Erythroblast (primary cell): ENCODE measurements around the gene SUN3.
A peak's percentile ranks its signal among the peaks of the same experiment; 100 is the strongest.
"Not testable (repeated sequence)": the region's sequence is repeated elsewhere in the genome, so short reads cannot be mapped to it uniquely, and the experiment has no call there.

Source experiments
- DNase-seq, 2 experiments: peaks; one replicate each; lab custom pipeline; 2025; lab: John Stamatoyannopoulos, UW
- GATA1 ChIP-seq: IDR thresholded peaks from 2 replicates; pipeline ENCODE4 v1.6.1; 2011; ENCODE audit warnings: low read depth, mild to moderate bottlenecking, control low read depth, low read length, moderate library complexity
- POLR2A ChIP-seq: IDR thresholded peaks from 2 replicates; pipeline ENCODE4 v1.6.1; 2011; ENCODE audit warnings: mild to moderate bottlenecking, low read length

The SUN3 gene

GRCh38 chr7:48006866-48007265, 22.0 kb downstream of the SUN3 start:
- TF ChIP-seq GATA1 (no peak), POLR2A (no peak)
- DNase-seq: no peak

GRCh38 chr7:48004638-48005037, 24.3 kb downstream of the SUN3 start:
- DNase-seq: no peak
- no peak for TF ChIP-seq POLR2A
- TF ChIP-seq GATA1: no peak

DNA sequence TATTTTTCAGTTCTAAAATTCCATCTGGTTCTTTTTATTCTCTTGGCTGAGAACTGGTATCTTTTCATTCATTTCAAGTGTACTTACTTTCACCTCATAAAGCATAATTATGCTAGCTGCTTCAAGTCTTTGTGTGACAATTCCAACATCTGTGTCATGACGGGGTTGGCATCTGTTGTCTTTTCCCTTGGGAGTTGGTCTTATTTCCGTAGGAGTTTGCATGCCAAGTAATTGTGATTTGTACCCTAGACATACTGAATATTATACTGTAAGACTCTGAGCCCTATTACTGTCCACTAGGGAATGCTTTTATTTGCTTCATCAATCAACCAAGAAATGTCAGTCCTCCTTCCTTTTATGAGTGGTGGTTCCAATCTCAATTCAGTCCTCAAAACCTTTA, 24.9 kb downstream of the SUN3 start:
- no peak for DNase-seq
- TF ChIP-seq GATA1 (no peak), POLR2A (no peak)

DNA sequence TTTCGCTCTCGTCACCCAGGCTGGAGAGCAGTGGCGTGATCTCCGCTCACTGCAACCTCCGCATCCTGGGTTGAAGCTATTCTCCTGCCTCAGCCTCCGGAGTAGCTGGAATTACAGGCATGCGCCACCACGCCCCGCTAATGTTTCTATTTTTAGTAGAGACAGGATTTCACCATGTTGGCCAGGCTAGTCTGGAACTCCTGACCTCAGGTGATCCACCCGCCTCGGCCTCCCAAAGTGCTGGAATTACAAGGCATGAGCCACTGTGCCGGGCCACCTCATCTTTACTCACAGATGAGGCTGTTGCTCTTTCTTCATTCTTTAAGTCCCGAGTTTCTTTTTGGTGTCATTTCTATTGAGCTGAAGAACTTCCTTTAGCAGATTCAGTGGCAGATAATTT, 28.7 kb downstream of the SUN3 start:
- not testable (repeated sequence) for DNase-seq

DNA sequence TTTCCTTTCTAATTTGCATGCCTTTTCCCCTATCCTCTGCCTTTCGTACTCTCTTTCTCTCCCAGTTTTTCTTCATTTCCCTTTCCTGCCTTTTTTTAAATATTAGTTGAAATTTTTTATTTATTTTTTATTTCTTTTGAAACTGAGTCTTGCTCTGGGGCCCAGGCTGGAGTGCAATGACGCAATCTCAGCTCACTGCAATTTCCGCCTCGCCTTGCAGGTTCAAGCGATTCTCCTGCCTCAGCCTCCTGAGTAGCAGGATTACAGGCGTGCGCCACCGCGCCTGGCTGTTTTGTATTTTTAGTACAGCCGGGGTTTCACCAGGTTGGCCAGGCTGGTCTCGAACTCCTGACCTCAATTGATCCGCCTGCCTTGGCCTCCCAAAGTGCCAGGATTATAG, 29.5 kb downstream of the SUN3 start:
- TF ChIP-seq POLR2A (no peak), GATA1 (no peak)
- DNase-seq: no peak

DNA sequence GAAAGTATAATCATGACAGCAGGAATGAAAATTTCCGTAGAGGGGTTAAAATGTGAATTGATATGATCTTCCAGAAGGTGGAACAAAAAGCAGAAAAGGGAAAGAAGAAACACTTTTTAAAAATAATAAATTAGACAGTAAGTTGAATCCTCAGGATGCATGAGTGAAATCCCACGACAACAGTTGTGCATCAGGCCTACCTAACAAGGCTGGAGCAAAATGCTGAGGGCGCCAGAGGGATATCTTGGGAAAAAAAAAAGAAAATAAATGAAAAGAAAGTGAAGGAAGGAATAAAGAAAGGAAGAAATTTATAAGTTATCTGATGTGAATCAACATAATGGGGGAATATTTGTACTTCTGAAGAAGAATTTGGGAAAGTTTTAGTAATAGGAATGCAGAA, 36.5 kb downstream of the SUN3 start:
- no peak for DNase-seq
- TF ChIP-seq POLR2A: no peak
- no peak for TF ChIP-seq GATA1

GRCh38 chr7:47991741-47992311, 37.1 kb downstream of the SUN3 start:
- peak; percentile 38 for TF ChIP-seq POLR2A
- no peak for TF ChIP-seq GATA1
- peak; percentile 82 to 88 for DNase-seq

- DNase-seq: no peak
- no peak for TF ChIP-seq GATA1
- no peak for TF ChIP-seq POLR2A
Measured at GRCh38 chr7:47991270-47991669, 37.6 kb downstream of the SUN3 start.

DNA sequence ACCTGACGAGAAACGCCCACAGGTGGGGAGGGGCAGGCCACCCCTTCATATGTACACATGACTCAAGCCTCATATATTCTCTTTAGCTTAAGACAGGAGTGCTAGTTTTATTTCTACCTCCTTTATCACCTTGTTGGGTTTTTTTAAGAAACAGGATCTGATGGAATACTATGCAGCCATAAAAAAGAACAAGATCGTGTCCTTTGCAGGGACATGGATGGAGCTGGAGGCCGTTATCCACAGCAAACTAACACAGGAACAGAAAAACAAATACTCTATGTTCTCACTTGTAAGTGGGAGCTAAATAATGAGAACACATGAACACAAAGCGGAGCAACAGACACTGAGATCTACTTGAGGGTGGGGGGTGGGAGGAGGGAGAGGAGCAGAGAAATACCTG, 38.3 kb downstream of the SUN3 start:
- DNase-seq: no peak
- TF ChIP-seq GATA1: no peak
- TF ChIP-seq POLR2A: no peak

DNA sequence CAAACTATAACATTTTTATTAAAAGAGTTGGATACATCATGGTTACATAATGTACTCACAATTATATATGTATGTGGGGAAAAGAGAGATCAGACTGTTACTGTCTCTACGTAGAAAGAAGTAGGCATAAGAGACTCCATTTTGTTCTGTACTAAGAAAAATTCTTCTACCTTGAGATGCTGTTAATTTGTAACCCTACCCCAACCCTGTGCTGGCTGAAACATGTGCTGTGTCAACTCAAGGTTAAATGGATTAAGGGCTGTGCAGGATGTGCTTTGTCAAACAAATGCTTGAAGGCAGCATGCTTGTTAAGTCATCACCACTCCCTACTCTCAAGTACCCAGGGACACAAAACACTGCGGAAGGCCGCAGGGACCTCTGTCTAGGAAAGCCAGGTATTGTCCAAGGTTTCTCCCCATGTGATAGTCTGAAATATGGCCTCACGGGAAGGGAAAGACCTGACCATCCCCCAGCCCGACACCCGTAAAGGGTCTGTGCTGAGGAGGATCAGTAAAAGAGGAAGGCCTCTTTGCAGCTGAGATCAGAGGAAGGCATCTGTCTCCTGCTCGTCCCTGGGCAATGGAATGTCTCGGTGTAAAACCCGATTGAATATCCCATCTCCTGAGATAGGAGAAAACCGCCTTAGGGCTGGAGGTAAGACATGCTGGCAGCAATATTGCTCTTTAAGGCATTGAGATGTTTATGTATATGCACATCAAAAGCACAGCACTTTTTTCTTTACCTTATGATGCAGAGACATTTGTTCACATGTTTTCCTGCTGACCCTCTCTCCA, 39.1 kb downstream of the SUN3 start:
- not testable (repeated sequence) for DNase-seq

- DNase-seq: peak in 1 of 2 experiments; percentile 13
- TF ChIP-seq POLR2A: no peak
- TF ChIP-seq GATA1: no peak
Measured at GRCh38 chr7:47988496-47989386, 40.2 kb downstream of the SUN3 start.

GRCh38 chr7:47982610-47983009, 46.3 kb downstream of the SUN3 start:
- TF ChIP-seq POLR2A (no peak), GATA1 (no peak)
- no peak for DNase-seq

- DNase-seq: not testable (repeated sequence)
Measured at GRCh38 chr7:47980648-47981047, 48.3 kb downstream of the SUN3 start.

- no peak for DNase-seq
- no peak for TF ChIP-seq GATA1
- no peak for TF ChIP-seq POLR2A
Measured at GRCh38 chr7:47979832-47980181, 49.1 kb downstream of the SUN3 start.

DNA sequence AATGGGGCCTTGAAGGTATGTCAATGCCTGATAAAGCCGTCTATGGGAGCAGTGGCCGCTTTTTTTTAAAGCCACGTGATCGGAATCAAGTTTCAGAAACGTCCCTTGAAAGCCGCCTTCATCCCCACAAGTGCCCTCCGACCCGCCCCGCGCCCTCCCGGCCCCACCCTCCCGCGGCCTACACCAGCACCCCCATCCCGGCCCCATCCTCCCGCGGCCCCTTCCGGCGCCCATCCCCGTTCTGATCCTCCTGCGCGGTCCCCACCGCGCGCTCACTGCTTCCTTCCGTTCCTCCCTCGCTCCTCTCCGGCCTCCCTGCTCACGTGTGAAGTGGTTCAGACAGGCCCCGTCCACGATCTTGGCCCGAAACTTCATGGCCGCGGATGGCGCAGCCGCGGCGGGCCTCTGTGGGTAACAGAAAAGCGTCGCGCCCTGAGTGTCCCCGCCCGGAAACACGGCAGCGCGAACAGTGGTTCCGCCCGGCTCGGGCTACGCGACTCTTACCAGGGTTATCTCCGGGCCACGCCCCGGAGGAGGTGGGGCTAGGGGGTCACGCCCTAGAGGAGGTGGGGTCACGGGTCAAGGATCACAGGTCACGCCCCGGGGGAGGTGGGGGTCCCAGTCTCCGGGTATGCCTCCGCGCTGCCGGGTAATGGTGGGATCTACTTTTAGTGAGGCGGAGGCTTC, 49.6 kb downstream of the SUN3 start, which contains the start of gene HUS1:
HUS1 (minus strand) TSS at position 471 of the 687 bp plus-strand sequence; CDS start at position 375, 96 bp downstream.
- peak; percentile 93 to 96 for DNase-seq
- TF ChIP-seq POLR2A: peak; percentile 81
- no peak for TF ChIP-seq GATA1
